GM12873 (cell line): ENCODE data around the gene DLGAP3.

Source experiments
- TF ChIP-seq, protein P1 (sequence below): IDR thresholded peaks from 2 replicates; pipeline ENCODE4 v1.5.1; 2012; ENCODE audit warnings: low read depth, mild to moderate bottlenecking, moderate library complexity, low read length, control low read depth; ENCODE audit not compliant: insufficient read depth; ENCODE audit errors: missing control alignments

Gene DLGAP3

GRCh38 chr1:34839526-34840305, 89.7 kb downstream of the DLGAP3 start:
- TF ChIP-seq, protein P1, sequence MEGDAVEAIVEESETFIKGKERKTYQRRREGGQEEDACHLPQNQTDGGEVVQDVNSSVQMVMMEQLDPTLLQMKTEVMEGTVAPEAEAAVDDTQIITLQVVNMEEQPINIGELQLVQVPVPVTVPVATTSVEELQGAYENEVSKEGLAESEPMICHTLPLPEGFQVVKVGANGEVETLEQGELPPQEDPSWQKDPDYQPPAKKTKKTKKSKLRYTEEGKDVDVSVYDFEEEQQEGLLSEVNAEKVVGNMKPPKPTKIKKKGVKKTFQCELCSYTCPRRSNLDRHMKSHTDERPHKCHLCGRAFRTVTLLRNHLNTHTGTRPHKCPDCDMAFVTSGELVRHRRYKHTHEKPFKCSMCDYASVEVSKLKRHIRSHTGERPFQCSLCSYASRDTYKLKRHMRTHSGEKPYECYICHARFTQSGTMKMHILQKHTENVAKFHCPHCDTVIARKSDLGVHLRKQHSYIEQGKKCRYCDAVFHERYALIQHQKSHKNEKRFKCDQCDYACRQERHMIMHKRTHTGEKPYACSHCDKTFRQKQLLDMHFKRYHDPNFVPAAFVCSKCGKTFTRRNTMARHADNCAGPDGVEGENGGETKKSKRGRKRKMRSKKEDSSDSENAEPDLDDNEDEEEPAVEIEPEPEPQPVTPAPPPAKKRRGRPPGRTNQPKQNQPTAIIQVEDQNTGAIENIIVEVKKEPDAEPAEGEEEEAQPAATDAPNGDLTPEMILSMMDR: no peak

DNA sequence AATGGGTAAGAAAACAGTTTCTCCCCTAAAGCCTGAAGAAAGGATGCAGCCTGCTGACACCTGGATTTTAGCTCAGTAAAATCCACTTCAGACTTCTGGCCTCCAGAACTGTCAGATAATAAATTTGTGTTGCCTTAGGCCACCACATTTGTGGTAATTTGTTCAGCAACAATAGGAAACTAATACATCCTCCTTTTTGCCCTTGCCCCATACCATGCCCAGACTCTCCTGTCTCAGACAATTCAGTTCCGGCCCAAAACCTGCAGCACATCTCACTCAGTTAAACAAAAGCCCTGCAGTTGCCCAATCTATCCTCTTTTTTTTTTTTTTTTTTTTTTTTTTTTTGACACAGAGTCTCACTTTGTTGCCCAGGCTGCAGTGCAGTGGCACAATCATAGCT, 95.7 kb downstream of the DLGAP3 start:
- TF ChIP-seq, protein P1: no peak

- TF ChIP-seq, protein P1: no peak
These were observed 97.7 kb downstream of the DLGAP3 start for GRCh38 chr1:34831721-34832246.

- TF ChIP-seq, protein P1: no peak
These were observed 100.2 kb downstream of the DLGAP3 start for GRCh38 chr1:34829250-34829649.

- TF ChIP-seq, protein P1: no peak
These were observed 100.8 kb downstream of the DLGAP3 start for GRCh38 chr1:34828611-34829010.

GRCh38 chr1:34827341-34827941, 102.0 kb downstream of the DLGAP3 start:
- TF ChIP-seq, protein P1: no peak

- TF ChIP-seq, protein P1: no peak
These were observed 103.9 kb downstream of the DLGAP3 start for GRCh38 chr1:34825455-34826091.
